Measurements from ENCODE around the gene GPHN. TPM values are rescaled to one million over a fixed set of nuclear protein-coding genes. Genes with fewer than 3 reads are reported as not detected.
"Not testable (repeated sequence)": the region's sequence is repeated elsewhere in the genome, so short reads cannot be mapped to it uniquely, and the experiment has no call there.

The GPHN gene
- total RNA-seq, 1 donor from 2014 or later, result 12.5 TPM

DNA sequence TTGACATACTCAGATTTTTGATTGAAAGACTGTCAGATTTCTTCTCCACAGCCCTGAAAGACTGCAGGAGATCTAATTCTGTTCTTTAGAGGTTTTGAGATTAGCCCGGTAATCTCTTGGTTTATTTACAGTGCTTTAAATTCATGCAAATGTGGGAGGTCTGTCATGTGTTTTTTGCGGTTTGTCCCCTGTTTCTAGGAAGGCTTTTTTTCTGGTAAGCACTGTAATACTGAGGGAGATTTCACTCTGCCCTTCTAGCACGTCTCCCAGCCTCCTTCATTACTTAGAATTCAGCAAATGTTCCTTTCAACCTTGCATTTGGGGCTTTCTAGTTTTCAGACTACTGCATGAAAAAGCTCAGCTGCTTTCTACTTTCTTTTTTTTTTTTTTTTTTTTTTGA lies 31.1 kb downstream of the GPHN start:
- H3K4me3 ChIP-seq, result no peak overlapping the region
- DNase-seq (ENCODE audit: extremely low spot score in 2 of 2), result no peak
- H3K27ac ChIP-seq, result no peak overlapping the region
- H3K9me3 ChIP-seq, result no peaks in the 10 kb centered on the region
- no peaks in the 10 kb centered on the region for H3K36me3 ChIP-seq
- no peaks in the 10 kb centered on the region for H3K4me1 ChIP-seq
- intact Hi-C loops (cut with DNase I), result no loop called here
- TF ChIP-seq, protein P1, sequence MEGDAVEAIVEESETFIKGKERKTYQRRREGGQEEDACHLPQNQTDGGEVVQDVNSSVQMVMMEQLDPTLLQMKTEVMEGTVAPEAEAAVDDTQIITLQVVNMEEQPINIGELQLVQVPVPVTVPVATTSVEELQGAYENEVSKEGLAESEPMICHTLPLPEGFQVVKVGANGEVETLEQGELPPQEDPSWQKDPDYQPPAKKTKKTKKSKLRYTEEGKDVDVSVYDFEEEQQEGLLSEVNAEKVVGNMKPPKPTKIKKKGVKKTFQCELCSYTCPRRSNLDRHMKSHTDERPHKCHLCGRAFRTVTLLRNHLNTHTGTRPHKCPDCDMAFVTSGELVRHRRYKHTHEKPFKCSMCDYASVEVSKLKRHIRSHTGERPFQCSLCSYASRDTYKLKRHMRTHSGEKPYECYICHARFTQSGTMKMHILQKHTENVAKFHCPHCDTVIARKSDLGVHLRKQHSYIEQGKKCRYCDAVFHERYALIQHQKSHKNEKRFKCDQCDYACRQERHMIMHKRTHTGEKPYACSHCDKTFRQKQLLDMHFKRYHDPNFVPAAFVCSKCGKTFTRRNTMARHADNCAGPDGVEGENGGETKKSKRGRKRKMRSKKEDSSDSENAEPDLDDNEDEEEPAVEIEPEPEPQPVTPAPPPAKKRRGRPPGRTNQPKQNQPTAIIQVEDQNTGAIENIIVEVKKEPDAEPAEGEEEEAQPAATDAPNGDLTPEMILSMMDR (IDR thresholded peaks at IDR 0.05), result no peak
- no peaks in the 10 kb centered on the region for H3K27me3 ChIP-seq

DNA sequence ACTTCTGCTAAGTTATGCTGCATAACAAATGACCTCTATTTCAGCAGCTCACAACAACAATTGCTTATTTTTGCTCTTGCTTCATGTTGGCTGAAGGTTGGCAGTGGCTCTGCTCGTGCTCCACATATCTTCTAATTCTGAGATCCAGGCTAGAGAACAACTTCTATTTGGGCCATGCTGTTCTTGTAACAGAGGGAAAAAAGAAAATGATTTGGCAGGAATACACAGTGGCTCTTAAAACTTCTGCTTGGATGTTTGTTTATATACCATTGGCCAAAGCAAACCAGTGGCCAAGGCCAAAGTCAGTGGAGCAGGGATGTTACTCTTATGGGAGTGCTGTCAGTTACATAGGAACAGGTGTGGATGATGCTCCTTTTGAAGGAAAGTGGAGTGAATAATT lies 32.1 kb downstream of the GPHN start:
- intact Hi-C loops (cut with DNase I), result no loop called here

DNA sequence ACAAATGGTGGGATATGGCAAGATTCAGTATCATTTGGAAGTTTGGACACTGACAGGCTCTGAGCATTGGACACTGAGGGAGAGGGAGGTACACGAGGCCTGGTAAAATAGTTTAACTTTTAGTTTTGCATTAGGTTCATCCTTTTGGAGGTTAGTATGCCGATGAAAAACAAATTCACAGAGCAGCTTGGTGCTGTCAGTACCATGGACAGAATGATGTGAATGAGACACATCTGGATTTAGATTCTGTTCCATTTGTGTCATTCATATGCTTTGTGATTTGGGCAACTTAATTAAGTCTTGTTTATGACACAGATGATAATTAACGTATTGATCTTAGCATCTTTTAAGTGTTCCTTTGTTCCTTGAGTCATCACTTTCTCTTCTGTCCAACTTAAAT lies 33.7 kb downstream of the GPHN start:
- H3K4me3 ChIP-seq, result no peak overlapping the region
- H3K27ac ChIP-seq, result no peak overlapping the region
- no peaks in the 10 kb centered on the region for H3K9me3 ChIP-seq
- no peak for TF ChIP-seq POLR2A (IDR thresholded peaks at IDR 0.05)
- DNase-seq (ENCODE audit: extremely low spot score in 2 of 2), result no peak
- no peaks in the 10 kb centered on the region for H3K4me1 ChIP-seq
- no peaks in the 10 kb centered on the region for H3K36me3 ChIP-seq
- no peaks in the 10 kb centered on the region for H3K27me3 ChIP-seq
- intact Hi-C loops (cut with DNase I), result no loop called here

More for the DNA sequence above, 32.1 kb downstream of the GPHN start:
- Histone ChIP-seq H3K9me3 (no peaks in the 10 kb centered on the region), H3K36me3 (no peaks in the 10 kb centered on the region), H3K4me3 (no peak overlapping the region), H3K27ac (no peak overlapping the region), H3K27me3 (no peaks in the 10 kb centered on the region), H3K4me1 (no peaks in the 10 kb centered on the region)
- TF ChIP-seq POLR2AphosphoS5 (IDR thresholded peaks at IDR 0.05; ENCODE audit: insufficient read depth in 1 of 2, low read depth in 1 of 2) (no peak), POLR2A (IDR thresholded peaks at IDR 0.05) (no peak)
- TF ChIP-seq, protein P1 (IDR thresholded peaks at IDR 0.05), result no peak
- DNase-seq (ENCODE audit: extremely low spot score in 2 of 2), result no peak

DNA sequence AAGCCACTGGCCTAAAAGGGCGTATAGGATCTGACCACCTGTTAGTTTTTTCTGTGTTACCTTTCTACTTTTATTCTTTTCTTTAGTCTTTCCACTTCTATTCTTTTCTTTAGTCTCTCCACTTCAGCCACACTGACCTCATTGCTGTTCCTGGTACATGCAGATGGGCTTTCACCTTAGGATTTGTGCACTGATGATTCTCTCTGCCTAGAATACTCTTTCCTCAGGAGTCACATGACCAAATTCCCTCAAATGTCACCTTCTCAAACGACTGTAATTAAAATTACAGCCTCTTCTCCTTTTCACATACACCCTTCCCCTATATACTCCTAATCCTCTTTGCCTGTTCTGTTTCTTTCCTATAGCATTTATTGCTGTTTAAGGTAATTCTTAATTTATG lies 36.0 kb downstream of the GPHN start:
- no peaks in the 10 kb centered on the region for H3K27me3 ChIP-seq
- H3K36me3 ChIP-seq, result no peaks in the 10 kb centered on the region
- DNase-seq (ENCODE audit: extremely low spot score in 2 of 2), result no peak
- intact Hi-C loops (cut with DNase I), result no loop called here
- H3K4me1 ChIP-seq, result no peaks in the 10 kb centered on the region
- no peaks in the 10 kb centered on the region for H3K9me3 ChIP-seq
- TF ChIP-seq POLR2A (IDR thresholded peaks at IDR 0.05), result no peak
- TF ChIP-seq, protein P1 (IDR thresholded peaks at IDR 0.05), result no peak
- TF ChIP-seq POLR2AphosphoS5 (IDR thresholded peaks at IDR 0.05; ENCODE audit: insufficient read depth in 1 of 2, low read depth in 1 of 2), result no peak
- no peak overlapping the region for H3K4me3 ChIP-seq
- no peak overlapping the region for H3K27ac ChIP-seq

DNA sequence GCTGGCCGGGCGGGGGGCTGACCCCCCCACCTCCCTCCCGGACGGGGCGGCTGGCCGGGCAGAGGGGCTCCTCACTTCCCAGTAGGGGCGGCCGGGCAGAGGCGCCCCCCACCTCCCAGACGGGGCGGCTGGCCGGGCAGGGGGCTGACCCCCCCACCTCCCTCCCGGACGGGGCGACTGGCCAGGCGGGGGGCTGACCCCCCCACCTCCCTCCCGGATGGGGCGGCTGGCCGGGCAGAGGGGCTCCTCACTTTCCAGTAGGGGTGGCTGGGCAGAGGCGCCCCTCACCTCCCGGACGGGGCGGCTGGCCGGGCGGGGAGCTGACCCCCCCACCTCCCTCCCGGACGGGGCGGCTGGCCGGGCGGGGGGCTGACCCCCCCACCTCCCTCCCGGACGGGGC lies 37.2 kb downstream of the GPHN start:
- H3K4me3 ChIP-seq; DNase-seq (ENCODE audit: extremely low spot score in 2 of 2); H3K4me1 ChIP-seq; H3K36me3 ChIP-seq; intact Hi-C loops (cut with DNase I); H3K27me3 ChIP-seq; H3K27ac ChIP-seq; H3K9me3 ChIP-seq: not testable (repeated sequence)

DNA sequence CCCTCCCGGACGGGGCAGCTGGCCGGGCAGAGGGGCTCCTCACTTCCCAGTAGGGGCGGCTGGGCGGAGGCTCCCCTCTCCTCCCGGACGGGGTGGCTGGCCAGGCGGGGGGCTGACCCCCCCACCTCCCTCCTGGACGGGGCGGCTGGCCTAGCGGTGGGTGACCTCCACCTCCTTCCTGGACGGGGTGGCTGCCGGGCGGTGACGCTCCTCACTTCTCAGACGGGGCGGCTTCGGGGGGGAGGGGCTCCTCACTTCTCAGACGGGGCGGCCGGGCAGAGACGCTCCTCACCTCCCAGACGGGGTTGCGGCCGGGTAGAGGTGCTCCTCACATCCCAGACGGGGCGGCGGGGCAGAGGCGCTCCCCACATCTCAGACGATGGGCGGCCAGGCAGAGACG lies 37.8 kb downstream of the GPHN start:
- H3K9me3 ChIP-seq; H3K27ac ChIP-seq; H3K36me3 ChIP-seq; DNase-seq (ENCODE audit: extremely low spot score in 2 of 2); intact Hi-C loops (cut with DNase I); H3K27me3 ChIP-seq; H3K4me3 ChIP-seq; H3K4me1 ChIP-seq: not testable (repeated sequence)

DNA sequence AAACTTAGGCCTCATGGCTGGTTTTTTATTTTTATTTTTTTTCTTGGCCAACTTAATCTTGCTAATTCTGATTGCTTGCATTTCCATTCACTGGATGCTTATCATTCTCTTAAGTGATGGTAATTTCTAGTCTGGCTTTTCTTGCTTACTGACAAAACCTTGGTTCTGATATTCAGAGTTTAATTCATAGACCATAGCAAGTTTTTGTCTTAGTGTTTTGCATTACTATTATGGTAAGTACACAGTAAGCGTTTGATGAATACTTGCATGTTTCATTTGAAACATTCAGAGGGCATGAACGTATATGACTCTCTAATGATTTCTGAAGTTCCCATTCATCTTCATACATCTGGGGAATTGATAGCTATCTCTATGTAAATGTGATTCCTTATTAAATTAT lies 55.8 kb downstream of the GPHN start:
- Histone ChIP-seq H3K4me1 (no peaks in the 10 kb centered on the region), H3K4me3 (no peak overlapping the region), H3K27ac (no peak overlapping the region), H3K9me3 (no peaks in the 10 kb centered on the region), H3K36me3 (no peaks in the 10 kb centered on the region), H3K27me3 (no peaks in the 10 kb centered on the region)
- no peak for DNase-seq (ENCODE audit: extremely low spot score in 2 of 2)
- TF ChIP-seq POLR2A (IDR thresholded peaks at IDR 0.05) (no peak), POLR2AphosphoS5 (IDR thresholded peaks at IDR 0.05; ENCODE audit: insufficient read depth in 1 of 2, low read depth in 1 of 2) (no peak)
- TF ChIP-seq, protein P1 (IDR thresholded peaks at IDR 0.05), result no peak
- intact Hi-C loops (cut with DNase I), result no loop called here
